RKO (cell line): ENCODE results near the gene NRL.
A peak's percentile ranks its signal among the peaks of the same experiment; 100 is the strongest.
"Not testable (repeated sequence)": the region's sequence is repeated elsewhere in the genome, so short reads cannot be mapped to it uniquely, and the experiment has no call there.

Source experiments
- DNase-seq: peaks from one replicate; pipeline ENCODE4 v3.0.0-alpha.2; 2016; ENCODE audit warnings: low spot score

The NRL gene

GRCh38 chr14:24123424-24124417, 9.0 kb upstream of the NRL start:
- no peak for DNase-seq

- no peak for DNase-seq
Measured at GRCh38 chr14:24122898-24123297, 8.1 kb upstream of the NRL start.

- DNase-seq = no peak
Measured at GRCh38 chr14:24122416-24122815, 7.7 kb upstream of the NRL start.

DNA sequence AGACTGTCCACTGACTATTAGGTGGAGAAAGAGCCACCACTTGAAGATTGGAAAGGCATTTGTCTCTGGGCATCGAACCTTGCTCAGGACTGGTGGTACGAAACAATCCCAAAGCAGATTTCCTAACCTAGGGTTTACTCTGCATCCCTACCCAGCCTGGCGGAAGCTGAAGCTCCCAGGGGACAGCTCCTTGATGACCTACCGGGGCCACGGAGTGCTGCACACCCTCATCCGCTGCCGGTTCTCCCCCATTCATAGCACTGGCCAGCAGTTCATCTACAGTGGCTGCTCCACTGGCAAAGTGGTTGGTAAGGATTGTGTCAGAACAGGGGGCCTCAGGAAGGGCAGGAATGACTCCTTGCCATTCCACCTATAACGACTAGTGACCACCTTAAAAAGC, 6.5 kb upstream of the NRL start:
- DNase-seq = no peak

DNA sequence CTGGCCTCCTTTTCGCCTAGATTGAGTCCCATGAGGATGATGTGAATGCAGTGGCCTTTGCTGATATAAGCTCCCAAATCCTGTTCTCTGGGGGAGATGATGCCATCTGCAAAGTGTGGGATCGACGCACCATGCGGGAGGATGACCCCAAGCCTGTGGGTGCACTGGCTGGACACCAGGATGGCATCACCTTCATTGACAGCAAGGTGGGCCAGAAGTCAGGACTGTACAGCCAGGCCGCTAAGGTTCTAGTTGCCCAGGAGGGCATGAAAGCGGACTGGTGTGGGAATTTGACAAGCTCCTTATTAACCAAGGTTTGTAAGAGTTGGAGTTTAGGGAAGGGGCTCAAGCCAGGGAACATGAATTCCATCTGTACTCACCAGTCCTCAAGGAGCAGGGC, 4.9 kb upstream of the NRL start:
- no peak for DNase-seq

DNA sequence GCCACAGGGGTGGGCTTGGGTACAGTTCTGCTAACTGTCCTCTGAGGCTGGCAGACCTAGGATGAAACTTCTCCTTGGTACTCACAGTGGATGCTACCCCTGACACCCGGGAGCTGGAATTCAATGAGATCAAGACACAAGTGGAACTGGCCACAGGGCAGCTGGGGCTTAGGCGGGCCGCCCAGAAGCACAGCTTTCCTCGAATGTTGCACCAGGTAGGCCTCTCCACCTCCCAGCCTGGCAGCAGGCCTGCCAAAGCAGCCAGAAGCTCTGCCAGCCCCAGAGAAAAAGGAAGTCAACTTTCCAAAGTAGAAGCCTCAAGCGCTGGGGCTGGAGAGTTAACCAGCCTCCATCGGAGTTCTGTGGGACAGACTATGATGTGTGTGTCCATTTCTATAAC, 2.4 kb upstream of the NRL start:
- no peak for DNase-seq

- no peak for DNase-seq
Measured at GRCh38 chr14:24116128-24116814, 1.5 kb upstream of the NRL start.

DNA sequence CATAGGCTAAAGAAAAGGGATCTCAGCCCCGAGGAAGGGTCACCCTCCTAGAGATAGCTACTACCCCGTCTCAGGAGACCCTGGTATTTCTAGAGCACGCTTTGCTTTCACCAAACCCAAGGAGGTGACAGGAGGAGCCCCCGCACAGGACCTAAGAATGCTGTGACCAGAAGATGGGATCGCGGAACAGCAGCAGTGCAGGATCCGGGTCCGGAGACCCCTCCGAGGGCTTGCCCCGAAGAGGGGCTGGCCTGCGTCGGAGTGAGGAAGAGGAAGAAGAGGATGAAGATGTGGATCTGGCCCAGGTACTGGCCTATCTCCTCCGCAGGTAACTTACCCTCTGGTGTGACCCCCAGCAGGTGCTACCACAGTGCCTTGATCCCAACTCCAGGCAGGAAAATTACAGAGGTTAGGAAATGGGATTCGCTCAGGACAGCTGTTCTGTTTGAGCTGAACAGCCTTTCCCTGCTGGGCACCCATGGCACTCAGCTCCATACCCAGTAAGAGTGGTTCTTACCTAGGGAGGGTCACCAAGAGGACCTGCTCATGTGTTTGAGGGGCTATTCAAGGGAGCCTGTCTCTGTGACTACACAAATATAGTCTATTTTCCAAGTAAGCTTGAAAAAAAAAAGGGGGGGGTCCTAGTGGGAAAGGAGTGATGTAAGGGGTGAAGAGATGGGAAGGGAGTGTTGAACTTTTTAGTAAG, 826 bp upstream of the NRL start:
- DNase-seq = no peak

DNA sequence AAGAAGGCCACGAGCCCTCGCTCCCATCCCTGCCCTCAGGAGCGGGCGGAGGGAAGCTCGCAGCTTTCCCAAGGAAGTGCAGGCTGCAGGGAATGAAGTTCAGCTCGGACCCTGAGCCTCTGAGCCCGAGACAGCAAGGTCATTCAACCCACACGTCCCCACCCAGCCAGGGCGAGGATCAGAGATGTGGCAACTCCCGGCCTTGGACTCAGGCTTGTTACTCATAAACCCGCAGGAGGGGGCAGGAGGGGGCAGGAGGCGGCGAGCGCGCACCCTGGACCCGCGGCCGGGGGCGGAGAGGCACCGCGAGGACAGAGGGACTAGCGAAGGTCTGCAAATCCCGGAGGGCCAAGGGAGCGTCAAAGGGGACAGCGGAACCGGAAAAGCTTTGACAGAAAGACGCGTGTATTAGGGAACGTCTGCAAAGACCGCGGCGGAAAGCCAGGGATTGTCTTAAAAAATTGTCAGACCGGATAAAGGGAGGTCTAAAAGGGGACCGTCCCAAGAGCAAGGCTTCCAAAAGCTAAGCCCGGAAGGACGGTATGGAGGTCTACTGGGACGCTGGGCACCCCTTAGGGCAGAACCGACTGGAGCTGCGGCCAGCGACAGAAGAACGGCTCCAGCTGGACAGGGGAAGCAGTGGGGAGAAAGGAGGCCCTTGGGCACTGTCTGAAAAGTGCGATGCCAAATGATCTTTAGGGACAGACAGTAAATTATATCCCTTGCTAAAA, 783 bp downstream of the NRL start:
- DNase-seq = peak; percentile 96

GRCh38 chr14:24113379-24113800, 1.4 kb downstream of the NRL start:
- DNase-seq = no peak

- no peak for DNase-seq
Measured at GRCh38 chr14:24110523-24110922, 4.2 kb downstream of the NRL start.

DNA sequence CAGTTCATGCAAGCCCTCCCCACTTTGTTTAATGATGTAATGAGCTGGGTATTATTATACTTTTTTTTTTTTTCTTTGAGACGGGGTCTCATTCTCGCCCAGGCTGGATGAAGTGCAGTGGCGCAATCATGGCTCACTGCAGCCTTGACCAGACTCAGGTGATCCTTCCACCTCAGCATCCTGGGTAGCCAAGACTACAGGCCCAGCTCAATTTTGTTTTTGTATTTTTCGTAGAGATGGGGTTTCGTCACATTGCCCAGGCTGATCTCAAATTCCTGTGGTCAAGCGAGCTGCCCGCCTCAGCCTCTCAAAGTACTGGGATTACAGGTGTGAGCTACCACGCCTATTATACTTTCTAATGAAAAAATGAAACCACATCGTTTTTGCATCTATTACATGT, 4.7 kb downstream of the NRL start:
- no peak for DNase-seq

- DNase-seq = no peak
Measured at GRCh38 chr14:24108336-24108874, 6.3 kb downstream of the NRL start.

DNA sequence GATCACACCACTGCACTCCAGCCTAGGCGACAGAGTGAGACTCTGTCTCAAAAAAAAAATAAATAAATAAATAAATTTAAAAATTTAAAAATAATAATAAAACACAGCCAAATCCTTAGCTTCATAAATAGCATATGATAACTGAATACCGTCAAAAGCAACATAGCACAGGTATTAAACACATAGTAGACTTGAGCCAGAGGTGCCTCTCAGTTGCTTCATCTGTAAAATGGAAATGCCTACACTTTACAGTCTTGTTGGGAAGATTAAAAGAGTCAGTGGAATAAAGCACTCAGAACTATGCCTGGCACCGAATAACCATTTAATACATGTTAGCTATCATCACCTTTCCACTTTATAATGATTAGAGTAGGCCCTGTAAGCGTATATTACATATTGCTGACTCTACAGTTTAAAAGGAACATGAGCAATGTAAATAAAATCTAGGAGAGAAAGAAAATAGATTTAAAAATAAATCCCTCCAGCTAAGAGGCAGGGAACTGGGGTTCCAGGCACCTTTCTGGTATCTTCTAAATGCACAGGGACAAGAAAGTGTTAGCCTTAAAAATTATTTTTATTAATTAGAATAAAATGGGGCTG, 8.0 kb downstream of the NRL start:
- DNase-seq = no peak

DNA sequence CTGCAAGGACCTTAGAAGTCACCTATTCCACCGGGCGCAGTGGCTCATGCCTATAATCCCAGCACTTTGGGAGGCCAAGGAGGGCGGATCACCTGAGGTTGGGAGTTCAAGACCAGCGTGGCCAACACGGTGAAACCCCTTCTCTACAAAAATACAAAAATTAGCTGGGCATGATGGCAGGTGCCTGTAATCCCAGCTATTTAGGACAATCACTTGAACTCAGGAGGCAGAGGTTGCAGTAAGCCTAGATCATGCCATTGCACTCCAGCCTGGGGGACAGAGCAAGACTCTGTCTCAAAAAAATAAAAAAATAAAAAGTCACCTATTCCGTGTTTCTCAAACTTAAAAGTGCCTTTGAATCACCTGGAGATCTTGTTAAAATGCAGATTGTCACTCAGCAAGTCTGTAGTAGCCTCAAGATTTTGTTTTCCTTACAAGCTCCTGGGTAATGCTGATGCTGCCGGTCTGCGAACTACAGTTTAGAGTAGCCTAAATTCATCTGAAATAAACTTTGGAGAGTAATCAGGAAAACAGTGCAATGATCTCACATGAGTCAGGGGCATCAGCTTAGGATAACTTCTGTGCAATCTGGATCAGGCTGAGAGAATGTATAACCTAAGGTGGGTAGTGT, 9.0 kb downstream of the NRL start:
- DNase-seq = not testable (repeated sequence)

DNA sequence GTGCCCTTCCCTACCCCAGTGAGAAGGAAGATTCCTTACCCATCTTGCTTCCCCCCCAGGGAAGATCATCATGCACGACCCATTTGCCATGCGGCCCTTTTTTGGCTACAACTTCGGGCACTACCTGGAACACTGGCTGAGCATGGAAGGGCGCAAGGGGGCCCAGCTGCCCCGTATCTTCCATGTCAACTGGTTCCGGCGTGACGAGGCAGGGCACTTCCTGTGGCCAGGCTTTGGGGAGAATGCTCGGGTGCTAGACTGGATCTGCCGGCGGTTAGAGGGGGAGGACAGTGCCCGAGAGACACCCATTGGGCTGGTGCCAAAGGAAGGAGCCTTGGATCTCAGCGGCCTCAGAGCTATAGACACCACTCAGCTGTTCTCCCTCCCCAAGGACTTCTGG, 11.3 kb downstream of the NRL start:
- DNase-seq = no peak

DNA sequence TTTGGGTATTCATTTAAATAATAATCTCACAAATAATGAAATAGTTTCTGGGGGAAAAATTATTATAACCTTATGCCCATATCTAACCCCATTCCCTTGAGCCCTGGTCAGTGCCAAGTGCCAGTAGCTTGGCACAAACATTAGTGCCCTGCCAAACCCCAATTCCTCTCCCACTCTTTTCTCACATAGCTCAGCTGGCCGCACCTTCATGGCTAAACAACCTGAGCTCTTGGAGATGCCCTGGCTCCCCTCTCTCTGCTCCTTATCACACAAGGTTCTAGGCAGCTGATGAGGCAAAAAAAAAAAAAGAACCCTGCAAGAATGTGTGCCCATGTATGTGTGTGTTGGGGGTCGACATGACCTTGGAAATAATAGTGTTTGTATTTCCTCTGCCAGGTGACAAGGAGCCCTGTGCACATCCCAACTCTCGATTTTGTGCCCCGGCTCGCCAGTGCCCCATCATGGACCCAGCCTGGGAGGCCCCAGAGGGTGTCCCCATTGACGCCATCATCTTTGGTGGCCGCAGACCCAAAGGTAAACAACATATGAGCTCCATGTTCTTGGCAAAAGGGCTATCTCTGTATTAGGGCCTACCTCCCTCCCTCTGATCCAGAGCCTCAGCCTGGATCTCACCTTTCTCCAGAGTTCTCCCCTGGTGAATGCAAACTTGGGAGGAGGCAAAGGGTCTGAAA, 12.2 kb downstream of the NRL start:
- no peak for DNase-seq

DNA sequence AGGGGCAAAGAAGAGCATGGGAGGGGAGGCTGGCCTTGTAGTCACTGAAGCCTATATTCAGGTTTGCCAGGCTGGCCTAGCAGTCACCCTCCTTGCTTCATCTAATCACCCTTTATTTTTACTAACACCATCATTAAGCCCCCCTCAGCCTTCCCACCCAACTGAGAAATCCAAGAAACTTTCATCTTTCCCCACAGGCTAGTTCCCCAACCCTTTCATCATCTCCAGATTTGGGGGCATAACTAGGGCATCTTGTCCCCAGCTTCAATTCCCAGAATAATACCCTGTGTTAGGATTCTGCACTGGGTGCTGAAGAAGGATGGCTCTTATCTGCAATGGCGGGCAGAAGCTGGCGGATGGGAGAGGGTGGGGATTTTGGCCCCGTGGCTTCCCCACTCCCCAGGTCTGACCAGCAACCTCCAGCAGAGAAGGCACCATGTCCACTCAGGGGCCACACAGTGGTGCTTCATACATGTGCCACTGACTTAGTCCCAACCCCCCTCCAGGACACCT, 13.7 kb downstream of the NRL start:
- DNase-seq = no peak

DNA sequence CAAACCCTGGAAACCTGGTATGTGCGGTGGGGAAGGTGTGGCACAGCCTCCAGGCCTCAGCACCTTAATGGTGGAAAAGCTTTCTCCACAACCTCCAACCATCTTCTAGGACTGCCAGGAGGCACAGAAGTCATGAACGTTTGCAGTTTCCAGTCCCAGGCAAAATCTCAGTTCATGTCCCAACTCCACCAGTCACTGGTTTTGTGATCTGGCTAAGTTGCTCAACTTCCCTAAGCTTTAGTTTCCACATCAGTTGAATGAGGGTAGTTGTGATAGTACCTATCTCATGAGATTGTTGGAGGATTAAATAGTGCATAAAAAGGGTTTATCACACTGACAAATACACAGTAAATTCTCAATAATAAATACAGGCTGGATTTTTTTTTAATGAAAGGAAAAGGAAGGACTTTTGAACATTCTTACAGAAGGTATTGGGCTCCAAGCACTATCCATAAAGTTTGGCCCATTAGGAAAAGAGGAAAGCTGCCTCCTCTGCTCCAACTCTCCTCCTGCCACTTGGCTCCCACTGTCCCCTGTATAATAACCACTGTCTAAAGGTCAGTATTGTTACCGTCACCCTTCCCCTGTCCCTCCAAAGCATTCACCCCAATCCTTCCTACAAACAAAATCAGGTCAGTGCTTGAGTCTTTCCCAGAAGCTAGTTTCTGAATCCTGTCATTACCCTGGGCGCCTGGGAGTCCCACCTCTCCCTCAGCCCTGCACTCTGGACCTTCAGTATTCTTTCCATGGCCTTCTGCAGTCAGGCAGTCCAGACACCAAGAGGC, 14.4 kb downstream of the NRL start:
- no peak for DNase-seq
